DMS153 treated with DMSO at 0.1 percent for 48 hours (cell line): ENCODE results near the gene LTV1.
"Not testable (repeated sequence)": the region's sequence is repeated elsewhere in the genome, so short reads cannot be mapped to it uniquely, and the experiment has no call there.

Source experiments
- DNase-seq: peaks from one replicate; lab custom pipeline; 2025; ENCODE audit not compliant: unreplicated experiment; lab: John Stamatoyannopoulos, UW

Gene LTV1

DNA sequence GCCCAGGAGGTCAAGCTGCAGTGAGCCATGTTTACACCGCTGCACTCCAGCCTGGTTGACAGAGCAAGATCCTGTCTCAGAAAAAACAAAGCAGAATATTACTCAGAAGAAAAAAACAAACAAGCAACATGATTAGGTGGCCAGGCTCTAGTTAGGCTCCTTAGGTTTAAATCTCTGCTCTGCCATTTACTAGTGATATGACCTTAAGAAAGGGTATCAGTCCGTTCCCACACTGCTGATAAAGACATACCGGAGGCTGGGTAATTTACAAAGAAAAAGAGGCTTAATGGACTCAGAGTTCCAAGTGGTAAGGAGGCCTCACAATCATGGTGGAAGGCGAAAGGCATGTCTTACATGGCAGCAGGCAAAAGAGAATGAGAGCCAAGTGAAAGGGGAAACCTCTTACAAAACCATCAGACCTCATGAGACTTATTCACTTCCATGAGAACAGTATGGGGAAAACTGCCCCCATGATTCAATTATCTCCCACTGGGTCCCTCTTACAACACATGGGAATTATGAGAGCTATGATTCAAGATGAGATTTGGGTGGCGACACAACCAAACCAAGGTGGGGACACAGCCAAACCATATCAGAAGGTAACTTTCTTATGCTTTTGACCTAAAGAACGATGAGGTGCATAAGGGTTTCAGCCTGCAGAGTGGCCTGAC lies 2.4 kb upstream of the LTV1 start:
- no peak for DNase-seq

GRCh38 chr6:143842461-143842901 lies 657 bp upstream of the LTV1 start:
- no peak for DNase-seq

GRCh38 chr6:143843677-143843999 lies 500 bp downstream of the LTV1 start:
- DNase-seq, result no peak

GRCh38 chr6:143844006-143844405 lies 868 bp downstream of the LTV1 start:
- no peak for DNase-seq

DNA sequence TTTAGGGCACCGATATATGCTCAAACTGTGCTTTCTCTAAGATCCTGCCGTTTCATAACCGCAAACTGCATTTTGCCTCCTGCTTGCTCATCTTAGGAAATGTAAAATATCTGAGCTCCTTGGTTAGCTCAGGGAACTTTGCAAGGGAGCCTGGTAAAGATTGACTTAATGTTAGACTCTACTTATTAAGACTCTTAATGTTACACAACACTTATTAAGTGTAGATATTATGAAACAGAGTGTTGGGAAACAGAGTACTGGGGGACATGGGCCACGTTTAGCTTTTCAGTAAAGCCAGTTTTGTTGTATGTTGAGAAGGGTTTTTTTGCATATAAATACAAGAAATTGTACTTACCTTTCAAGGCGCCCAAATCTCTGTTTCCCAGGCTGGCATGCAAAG lies 1.9 kb downstream of the LTV1 start:
- no peak for DNase-seq

GRCh38 chr6:143851706-143852105 lies 8.6 kb downstream of the LTV1 start:
- not testable (repeated sequence) for DNase-seq

DNA sequence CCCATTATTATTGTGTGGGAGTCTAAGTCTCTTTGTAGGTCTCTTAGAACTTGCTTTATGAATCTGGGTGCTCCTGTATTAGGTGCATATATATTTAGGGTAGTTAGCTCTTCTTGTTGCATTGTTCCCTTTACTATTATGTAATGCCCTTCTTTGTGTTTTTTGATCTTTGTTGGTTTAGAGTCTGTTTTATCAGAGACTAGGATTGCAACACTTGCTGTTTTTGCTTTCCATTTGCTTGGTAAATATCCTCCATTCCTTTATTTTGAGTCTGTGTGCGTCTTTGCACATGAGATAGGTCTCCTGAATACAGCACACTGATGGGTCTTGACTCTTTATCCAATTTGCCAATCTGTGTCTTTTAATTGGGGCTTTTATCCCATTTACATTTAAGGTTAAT lies 11.9 kb downstream of the LTV1 start:
- not testable (repeated sequence) for DNase-seq

- not testable (repeated sequence) for DNase-seq
Observed at GRCh38 chr6:143856762-143857161, 13.6 kb downstream of the LTV1 start.

GRCh38 chr6:143857651-143858050 lies 14.5 kb downstream of the LTV1 start:
- no peak for DNase-seq

DNA sequence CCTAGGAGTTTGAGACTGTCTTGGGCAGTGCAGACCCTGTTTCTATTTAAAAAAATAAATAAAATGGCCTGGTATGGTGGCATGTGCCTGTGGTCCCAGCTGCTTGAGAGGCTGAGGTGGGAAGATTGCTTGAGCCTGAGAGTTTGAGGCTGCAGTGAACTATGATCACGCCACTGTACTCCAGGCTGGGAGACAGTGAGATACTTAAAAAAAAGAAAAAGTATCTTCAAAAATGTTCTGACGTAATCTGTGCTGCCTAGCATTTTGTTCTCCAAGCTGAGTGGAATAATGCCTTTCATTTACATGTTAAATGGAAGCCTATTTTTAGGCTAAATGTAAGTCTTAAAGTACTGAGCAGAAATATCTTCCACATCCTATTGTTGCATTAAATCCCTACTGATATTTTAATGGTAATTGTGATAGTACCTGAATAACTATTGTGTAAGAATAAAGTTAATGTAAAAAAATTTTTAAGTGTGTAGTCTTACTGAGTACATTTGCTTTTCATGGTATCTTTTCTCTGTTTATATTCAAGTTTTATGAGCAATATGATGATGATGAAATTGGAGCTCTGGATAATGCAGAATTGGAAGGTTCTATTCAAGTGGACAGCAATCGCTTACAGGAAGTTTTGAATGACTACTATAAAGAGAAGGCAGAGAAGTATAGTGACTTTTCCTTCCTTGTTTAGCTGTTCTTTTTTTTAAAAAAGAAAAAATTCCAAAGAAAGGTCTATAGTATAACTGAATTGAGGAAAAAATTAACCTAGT lies 16.9 kb downstream of the LTV1 start:
- no peak for DNase-seq

DNA sequence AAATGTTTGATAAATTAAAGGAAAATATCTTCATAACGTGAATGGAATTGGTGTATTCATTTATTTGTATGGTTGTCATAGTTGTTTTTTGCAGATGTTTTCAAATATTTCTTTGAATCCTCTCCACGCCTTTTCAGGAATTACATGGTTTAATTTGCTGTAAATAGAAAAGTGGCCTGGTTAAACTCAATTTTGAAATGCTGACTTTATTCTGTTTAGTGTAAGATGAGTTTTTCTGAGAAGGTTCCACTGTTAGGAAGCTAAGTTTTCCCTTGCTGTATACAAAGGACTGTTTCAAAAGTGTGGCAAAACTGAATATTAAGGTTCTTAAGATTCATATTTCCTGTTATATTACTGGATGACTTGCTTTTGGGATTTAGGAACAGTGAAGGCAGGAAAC lies 20.6 kb downstream of the LTV1 start:
- DNase-seq, result no peak

- DNase-seq, result no peak
Observed at GRCh38 chr6:143864234-143864633, 21.1 kb downstream of the LTV1 start, which contains the start of gene ZC2HC1B. ZC2HC1B (plus strand) TSS chr6:143864474; CDS start chr6:143864540, 66 bp downstream.

GRCh38 chr6:143867236-143867635 lies 24.1 kb downstream of the LTV1 start:
- no peak for DNase-seq

DNA sequence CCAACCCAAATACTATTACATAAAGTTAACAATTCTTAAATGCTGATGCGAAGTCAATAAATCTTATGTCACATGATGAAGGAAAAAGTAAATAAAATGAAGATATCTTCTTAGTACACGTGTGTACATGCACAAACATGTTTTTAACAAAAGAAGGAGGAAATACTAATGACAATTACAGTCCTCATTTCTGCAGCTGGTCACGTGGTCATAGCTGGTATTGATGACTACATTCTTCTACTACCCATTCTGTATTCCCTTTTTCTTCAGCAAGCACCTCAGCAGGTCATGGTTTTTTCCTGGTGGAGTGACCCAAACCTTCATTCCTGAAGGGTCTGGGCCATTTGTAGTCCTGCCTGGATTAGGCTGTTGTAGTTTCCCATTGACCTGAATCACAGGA lies 25.7 kb downstream of the LTV1 start:
- not testable (repeated sequence) for DNase-seq

DNA sequence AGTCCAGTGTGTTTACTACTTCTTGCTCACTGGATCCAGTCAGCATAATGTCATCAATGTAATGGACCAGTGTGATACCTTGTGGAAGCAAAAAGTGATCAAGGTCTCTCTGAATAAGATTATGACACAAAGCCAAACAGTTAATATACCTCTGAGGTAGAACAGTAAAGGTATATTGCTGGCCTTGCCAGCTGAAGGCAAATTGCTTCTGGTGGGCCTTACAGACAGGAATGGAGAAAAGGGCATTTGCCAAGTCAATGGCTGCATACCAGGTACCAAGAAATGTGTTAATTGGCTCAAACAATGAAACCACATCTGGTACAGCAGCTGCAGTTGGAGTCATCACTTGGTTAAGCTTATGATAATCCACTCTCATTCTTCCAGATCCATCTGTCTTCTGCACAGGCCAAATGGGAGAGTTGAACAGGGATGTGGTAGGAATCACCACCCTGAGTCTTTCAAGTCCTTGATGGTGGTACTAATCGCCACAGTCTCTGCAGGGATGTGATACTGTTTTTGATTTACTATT lies 28.1 kb downstream of the LTV1 start:
- DNase-seq, result not testable (repeated sequence)

DNA sequence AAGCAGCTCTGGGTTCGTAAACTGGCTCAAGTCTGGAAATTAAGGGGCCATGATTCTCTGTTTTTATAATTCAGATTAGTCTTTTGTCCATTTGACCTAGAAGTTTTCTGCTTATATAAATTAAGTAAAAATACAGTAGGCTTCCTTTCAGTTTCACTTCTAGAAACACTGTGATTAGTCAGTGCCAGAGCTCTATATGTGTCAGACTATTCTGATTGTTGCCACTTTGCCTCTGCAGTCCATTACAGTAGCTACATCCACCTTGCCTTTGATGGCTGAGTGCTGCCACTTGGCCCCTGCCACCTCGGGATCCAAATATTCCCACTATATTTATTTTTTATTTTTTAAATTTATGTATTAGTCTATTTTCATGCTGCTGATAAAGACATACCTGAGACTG lies 29.1 kb downstream of the LTV1 start:
- no peak for DNase-seq

- not testable (repeated sequence) for DNase-seq
Observed at GRCh38 chr6:143873600-143873999, 30.5 kb downstream of the LTV1 start.

GRCh38 chr6:143874503-143874902 lies 31.4 kb downstream of the LTV1 start:
- not testable (repeated sequence) for DNase-seq

GRCh38 chr6:143877584-143878271 lies 34.6 kb downstream of the LTV1 start:
- no peak for DNase-seq

- no peak for DNase-seq
Observed at GRCh38 chr6:143878272-143878760, 35.2 kb downstream of the LTV1 start.

DNA sequence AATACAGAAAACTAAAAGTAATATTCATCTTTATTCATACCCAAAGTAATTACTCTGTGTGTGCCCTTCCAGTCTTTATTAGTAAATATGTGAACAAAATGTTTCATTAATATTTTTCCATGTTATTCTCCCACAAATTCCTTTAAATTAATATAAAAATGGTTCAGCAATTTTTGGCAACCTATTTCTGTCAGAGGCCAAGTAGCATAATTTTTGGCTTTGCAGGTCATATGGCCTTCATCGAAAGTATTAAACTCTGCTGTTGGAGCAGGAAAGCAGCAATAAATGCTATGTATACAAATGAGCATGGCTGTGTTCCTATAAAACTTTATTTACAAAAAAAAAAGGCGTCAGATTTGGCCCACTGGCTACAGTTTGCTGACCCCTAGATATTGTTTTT lies 37.3 kb downstream of the LTV1 start:
- no peak for DNase-seq
